Esophagus squamous epithelium (tissue), 5 donors: Measurements from ENCODE around the gene FEZF2. TPM values are rescaled to one million over a fixed set of nuclear protein-coding genes. Genes with fewer than 3 reads are reported as not detected.

Source experiments
- DNase-seq: peaks from one replicate; lab custom pipeline; 2025; lab: John Stamatoyannopoulos, UW
- H3K27ac ChIP-seq, 4 donors: fragments of 200-600 bp; sonication (generic); one replicate each; pipeline ENCODE4 v1.5.1; 2016 to 2019; ENCODE audit warnings: mild to moderate bottlenecking in 1 of 4
- H3K27me3 ChIP-seq, 4 donors: fragments of 200-600 bp; sonication (generic); 1 replicate in 3 of 4; 2 replicates in 1 of 4; pipeline versions ENCODE4 v1.5.1 to v1.6.0; 2017 to 2021; ENCODE audit warnings: antibody characterized with exemption in 1 of 4
- H3K36me3 ChIP-seq, 3 donors: fragments of 200-600 bp; sonication (generic); one replicate each; pipeline ENCODE4 v1.5.1; 2016 to 2019
- H3K4me1 ChIP-seq, 3 donors: fragments of 200-600 bp; sonication (generic); one replicate each; pipeline ENCODE4 v1.5.1; 2017 to 2019
- H3K4me3 ChIP-seq, 4 donors: fragments of 200-600 bp; sonication (generic); 1 replicate in 3 of 4; 2 replicates in 1 of 4; pipeline ENCODE4 v1.5.1; 2016 to 2019; ENCODE audit warnings: mild to moderate bottlenecking in 2 of 4, moderate library complexity in 1 of 4
- H3K9me3 ChIP-seq, 3 donors: fragments of 200-600 bp; sonication (generic); one replicate each; pipeline ENCODE4 v1.5.1; 2016 to 2019
- POLR2A ChIP-seq, 4 donors: fragments of 450-650 bp; IDR thresholded peaks; one replicate each; pipeline ENCODE4 v1.6.1; 2017; ENCODE audit warnings: antibody characterized with exemption in 4 of 4, mild to moderate bottlenecking in 4 of 4, moderate library complexity in 3 of 4
- WGBS, 2 donors: methylation state at CpG; one replicate each; pipeline ENCODE4 v1.1.5; 2018; 5-methylcytosine and 5-hydroxymethylcytosine counted together
- intact Hi-C: fragments of 100-400 bp; cut with DNase I; formaldehyde crosslinking; loops from one replicate; pipeline ENCODE4 v1.15.0; 2022
- total RNA-seq, 4 donors: library from RNA; depleted of rRNA; stranded (reverse); fragments of >200 nt; gene quantifications; one replicate each; pipeline ENCODE4 v1.1.0, GENCODE V29; 2016
- TF ChIP-seq, protein P1 (sequence below), 6 experiments: fragments of 450-650 bp in 4 of 6; fragments of 200-600 bp in 2 of 6; sonication (generic) in 2 of 6; IDR thresholded peaks; one replicate each; pipeline ENCODE4 v1.5.1; 2016 to 2019; ENCODE audit warnings: antibody characterized with exemption in 6 of 6, mild to moderate bottlenecking in 4 of 6, moderate library complexity in 4 of 6
- donor health status: DM: yes; HTN: yes; CAD: no.

The FEZF2 gene
- total RNA-seq, 4 donors from 2014 or later = not detected

DNA sequence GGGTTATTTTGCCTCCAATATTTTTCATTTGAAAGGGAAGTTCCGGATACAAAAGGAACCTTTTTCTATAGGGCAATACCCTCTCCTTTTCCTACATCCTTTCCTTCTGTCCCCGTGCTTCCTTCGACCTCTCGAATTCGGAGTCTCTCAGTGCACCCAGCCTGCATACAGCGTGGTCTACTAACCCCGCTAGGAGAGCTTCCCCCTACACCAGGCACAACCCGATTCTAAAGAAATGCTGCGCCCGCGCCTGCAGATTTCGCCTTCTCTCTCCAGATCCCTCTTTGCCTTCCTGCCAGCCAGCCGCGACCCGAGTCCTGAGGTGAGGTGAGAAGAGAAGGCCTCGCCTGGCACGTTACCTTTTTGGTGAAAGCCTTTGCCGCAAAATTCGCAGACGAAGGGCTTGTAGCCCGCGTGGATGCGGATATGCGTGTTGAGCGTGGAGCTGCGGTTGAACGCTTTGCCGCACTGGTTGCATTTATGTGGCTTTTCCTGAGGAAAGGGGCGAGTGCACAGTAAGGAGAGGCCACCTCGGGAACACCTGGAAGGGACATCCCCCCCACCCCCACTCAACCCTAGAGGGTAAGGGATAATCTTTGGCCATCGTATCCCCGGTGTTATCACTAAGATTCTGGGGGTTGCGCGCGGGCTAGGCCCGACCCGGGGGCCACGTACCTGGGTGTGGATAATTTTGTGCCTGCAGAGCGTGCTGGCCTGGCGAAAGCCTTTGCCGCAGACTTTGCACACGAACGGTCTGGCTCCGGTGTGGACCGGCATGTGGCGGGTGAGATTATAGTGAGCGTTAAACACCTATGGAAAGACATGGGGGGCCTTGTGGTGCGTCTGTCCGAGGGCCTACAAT lies 2.3 kb downstream of the FEZF2 start:
- WGBS, 2 donors = 16 to 17% methylated on average over 19 to 28 of the region's 49 CpGs
- intact Hi-C loops = no loop called here
- peaks cover 39 to 100% (median 58%) of the 10 kb centered on the region in 4 donors for H3K27me3 ChIP-seq
- no peak for DNase-seq
- H3K27ac ChIP-seq = no peak overlapping the region
- H3K9me3 ChIP-seq = no peaks in the 10 kb centered on the region
- TF ChIP-seq POLR2A (IDR thresholded peaks at IDR 0.05) = no peak
- TF ChIP-seq, protein P1, sequence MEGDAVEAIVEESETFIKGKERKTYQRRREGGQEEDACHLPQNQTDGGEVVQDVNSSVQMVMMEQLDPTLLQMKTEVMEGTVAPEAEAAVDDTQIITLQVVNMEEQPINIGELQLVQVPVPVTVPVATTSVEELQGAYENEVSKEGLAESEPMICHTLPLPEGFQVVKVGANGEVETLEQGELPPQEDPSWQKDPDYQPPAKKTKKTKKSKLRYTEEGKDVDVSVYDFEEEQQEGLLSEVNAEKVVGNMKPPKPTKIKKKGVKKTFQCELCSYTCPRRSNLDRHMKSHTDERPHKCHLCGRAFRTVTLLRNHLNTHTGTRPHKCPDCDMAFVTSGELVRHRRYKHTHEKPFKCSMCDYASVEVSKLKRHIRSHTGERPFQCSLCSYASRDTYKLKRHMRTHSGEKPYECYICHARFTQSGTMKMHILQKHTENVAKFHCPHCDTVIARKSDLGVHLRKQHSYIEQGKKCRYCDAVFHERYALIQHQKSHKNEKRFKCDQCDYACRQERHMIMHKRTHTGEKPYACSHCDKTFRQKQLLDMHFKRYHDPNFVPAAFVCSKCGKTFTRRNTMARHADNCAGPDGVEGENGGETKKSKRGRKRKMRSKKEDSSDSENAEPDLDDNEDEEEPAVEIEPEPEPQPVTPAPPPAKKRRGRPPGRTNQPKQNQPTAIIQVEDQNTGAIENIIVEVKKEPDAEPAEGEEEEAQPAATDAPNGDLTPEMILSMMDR (IDR thresholded peaks at IDR 0.05) = no peak
- H3K4me1 ChIP-seq = peaks cover 5 to 71% (median 14%) of the 10 kb centered on the region in 3 donors
- no peaks in the 10 kb centered on the region for H3K36me3 ChIP-seq
- no peak overlapping the region for H3K4me3 ChIP-seq

DNA sequence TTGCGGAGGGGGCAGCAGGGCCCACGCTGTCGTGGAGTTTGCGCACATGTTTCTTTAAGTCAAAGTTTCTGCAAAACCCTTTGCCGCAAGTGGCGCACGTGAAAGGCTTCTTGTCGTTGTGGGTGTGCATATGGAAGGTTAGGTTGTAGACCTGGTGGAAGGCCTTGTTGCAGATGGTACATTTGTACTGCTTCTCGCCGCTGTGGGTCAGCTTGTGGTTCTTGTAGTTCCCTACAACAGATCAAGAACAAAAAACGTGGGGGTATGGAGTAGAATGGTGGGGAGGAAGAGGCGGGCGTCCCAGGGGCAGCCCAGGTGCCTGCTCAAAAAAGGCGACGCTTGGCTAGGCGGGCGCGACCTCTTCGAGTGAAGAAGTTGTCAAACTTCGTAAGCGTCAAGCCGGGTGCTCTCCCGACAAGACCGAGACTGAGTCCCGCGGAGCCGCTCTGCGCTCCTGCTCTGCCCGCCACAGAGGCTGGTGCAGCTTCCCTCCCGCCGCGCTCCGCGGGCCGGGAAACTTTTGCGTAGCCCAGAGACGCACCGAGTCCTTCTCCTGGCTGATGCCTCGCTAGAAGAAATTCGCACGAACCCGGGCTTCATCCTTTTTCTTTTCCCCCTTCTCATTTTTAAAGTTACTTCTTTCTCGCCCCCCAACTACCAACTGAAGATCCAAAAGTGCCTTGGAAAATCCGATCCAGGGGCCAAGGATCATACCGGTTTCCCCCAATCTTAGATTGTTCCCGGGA lies 3.1 kb downstream of the FEZF2 start:
- TF ChIP-seq, protein P1 (IDR thresholded peaks at IDR 0.05) = no peak
- TF ChIP-seq POLR2A (IDR thresholded peaks at IDR 0.05) = no peak
- H3K36me3 ChIP-seq = no peaks in the 10 kb centered on the region
- intact Hi-C loops = no loop called here
- peaks cover 36 to 100% (median 55%) of the 10 kb centered on the region in 4 donors for H3K27me3 ChIP-seq
- H3K4me3 ChIP-seq = no peak overlapping the region
- no peak overlapping the region for H3K27ac ChIP-seq
- DNase-seq = no peak
- WGBS, 2 donors = 6 to 8% methylated on average over 31 to 38 of the region's 46 CpGs
- no peaks in the 10 kb centered on the region for H3K9me3 ChIP-seq
- peaks cover 5 to 71% (median 14%) of the 10 kb centered on the region in 3 donors for H3K4me1 ChIP-seq

DNA sequence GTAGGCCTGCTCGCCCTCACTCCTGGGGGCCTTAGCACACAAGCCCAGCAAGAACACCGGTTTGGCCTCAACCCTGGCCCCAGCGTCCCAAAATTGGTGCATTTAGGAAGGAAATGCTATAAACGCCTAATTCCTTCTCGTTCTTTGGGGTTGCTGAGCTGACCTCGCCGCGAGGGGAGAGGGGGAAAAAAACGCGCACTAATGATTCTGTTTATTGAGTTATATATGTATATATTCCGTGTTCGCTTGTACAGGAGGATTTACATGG lies 3.9 kb downstream of the FEZF2 start:
- no peaks in the 10 kb centered on the region for H3K36me3 ChIP-seq
- H3K27ac ChIP-seq = no peak overlapping the region
- no peaks in the 10 kb centered on the region for H3K9me3 ChIP-seq
- peaks cover 5 to 67% (median 14%) of the 10 kb centered on the region in 3 donors for H3K4me1 ChIP-seq
- H3K27me3 ChIP-seq = peaks cover 35 to 100% (median 51%) of the 10 kb centered on the region in 4 donors
- intact Hi-C loops = no loop called here
- WGBS, 2 donors = 8 to 17% methylated on average over 4 to 12 of the region's 12 CpGs
- TF ChIP-seq POLR2A (IDR thresholded peaks at IDR 0.05) = no peak
- TF ChIP-seq, protein P1 (IDR thresholded peaks at IDR 0.05) = no peak
- peak overlapping the region in 2 of 4 donors; percentile 22 to 40 for H3K4me3 ChIP-seq
- DNase-seq = no peak

DNA sequence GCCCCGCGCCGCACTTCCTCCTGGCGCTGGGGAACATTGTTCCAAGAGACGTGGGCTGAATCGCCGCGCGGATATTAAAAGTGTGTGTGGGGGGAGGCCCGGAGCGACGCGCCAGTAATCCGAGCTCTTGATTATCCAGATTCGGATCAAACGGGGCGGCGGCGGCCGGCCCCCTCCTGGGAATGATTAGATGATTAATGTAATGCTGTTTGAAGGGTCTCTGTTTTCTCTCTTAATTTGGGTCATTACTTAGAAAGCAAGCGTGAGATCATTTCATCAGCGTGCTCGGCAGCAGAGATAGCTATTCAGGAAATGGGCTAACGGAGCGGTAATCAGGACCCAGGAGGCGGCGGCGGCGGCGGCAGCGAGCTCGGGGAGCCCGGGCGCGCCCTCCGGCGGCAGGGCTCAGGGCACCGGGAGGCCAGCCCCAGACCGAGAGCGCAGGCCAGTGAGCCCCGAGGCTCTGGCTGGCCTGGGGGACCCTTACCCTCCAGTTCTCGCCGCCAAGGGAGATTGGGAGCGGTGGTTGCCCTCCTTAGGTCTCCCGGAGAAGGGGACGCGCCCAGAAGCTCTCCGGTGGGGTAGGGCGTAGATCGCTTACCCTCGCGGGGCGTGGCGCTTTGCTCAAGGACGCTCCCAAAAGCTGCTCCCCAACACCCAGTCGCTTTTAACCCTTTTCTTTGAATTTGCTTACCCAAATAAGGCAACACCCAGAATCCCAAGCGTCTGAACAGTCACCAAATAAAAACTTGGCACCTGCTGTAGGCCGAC lies 4.5 kb downstream of the FEZF2 start:
- DNase-seq = no peak
- no peak overlapping the region for H3K27ac ChIP-seq
- H3K4me1 ChIP-seq = peaks cover 5 to 62% (median 9%) of the 10 kb centered on the region in 3 donors
- peak overlapping the region in 2 of 4 donors; percentile 22 to 40 for H3K4me3 ChIP-seq
- no peaks in the 10 kb centered on the region for H3K9me3 ChIP-seq
- no peak for TF ChIP-seq POLR2A (IDR thresholded peaks at IDR 0.05)
- TF ChIP-seq, protein P1 (IDR thresholded peaks at IDR 0.05) = no peak
- peaks cover 33 to 100% (median 48%) of the 10 kb centered on the region in 4 donors for H3K27me3 ChIP-seq
- WGBS, 2 donors = 0 to 20% methylated on average over 1 to 20 of the region's 58 CpGs
- intact Hi-C loops = no loop called here
- H3K36me3 ChIP-seq = no peaks in the 10 kb centered on the region
